ENCODE measurements around the gene TANGO6. TPM values are rescaled to one million over a fixed set of nuclear protein-coding genes. Genes with fewer than 3 reads are reported as not detected.

TANGO6 gene
- total RNA-seq, 1 donor from 2014 or later: 3.7 TPM

- no peak for DNase-seq (ENCODE audit: low spot score in 2 of 2)
Measured at GRCh38 chr16:69100071-69100691, 256.9 kb downstream of the TANGO6 start.

DNA sequence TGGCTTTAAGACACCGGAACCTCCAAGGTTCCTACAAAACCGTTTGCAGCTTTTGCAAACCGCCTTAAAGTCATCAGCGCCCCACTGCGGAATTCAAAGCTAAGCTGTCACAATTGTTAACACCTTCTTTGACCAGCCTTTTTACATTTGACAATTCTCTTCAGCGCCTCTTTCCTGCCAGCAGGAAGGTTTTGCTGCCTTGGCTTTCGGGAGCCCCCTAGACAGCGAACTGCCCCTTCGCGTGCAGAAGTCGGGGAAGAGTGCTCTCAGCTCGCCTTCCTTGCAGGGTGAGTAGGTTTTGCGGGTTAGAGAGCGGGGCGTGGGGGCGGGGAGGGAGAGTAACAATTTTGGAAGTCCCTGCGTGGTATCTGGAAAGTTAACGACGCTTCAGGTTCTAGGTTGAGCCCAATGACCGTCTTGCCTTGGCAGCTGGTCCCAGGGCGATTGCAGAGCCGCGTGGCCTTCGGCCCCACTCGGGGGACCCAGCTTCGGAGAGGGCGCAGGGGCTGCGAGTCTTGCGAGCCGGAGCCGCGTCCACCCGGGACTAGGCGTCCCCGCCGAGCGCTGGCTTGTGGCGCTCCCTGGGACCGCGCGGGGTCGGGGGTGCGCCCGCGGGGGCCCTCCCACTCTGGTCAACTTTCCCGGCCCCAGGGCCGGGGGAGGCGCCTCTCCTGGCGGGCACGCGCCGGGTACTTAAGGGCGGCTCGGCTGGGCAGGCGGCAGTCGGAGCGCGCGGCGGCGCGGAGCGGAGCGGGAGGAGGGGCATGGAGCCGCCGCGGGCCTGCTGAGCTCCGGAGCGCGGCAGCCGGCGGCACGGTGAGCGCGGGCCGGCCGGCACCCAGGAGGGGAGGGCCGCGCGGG is 262.4 kb downstream of the TANGO6 start, which contains the start of gene HAS3:
TSS of gene HAS3 (plus strand) at position 153 of the 861 bp plus-strand sequence. CDS start 3,743 bp downstream, outside the sequence.
- no peak for TF ChIP-seq CTCF (IDR thresholded peaks at IDR 0.05)
- Histone ChIP-seq H3K27me3 (no peaks in the 10 kb centered on the region), H3K36me3 (peaks cover 0 to 14% of the 10 kb centered on the region in 2 donors), H3K4me3 (peak within 1 kb of the TSS; percentile 57 to 76), H3K27ac (no peak within 1 kb of the TSS), H3K9me3 (no peaks in the 10 kb centered on the region), H3K4me1 (peaks cover 16 to 20% of the 10 kb centered on the region in 2 donors)
- intact Hi-C loops (cut with DNase I): no loop called here
- no peak for DNase-seq (ENCODE audit: low spot score in 2 of 2)

More at GRCh38 chr16:69100071-69100691, 256.9 kb downstream of the TANGO6 start:
- Histone ChIP-seq H3K4me1 (no peaks in the 10 kb centered on the region), H3K27ac (no peak overlapping the region), H3K9me3 (no peaks in the 10 kb centered on the region), H3K27me3 (no peaks in the 10 kb centered on the region), H3K36me3 (no peaks in the 10 kb centered on the region), H3K4me3 (no peak overlapping the region)
- intact Hi-C loops (cut with DNase I): no loop called here
- no peak for TF ChIP-seq CTCF (IDR thresholded peaks at IDR 0.05)

- TF ChIP-seq CTCF (IDR thresholded peaks at IDR 0.05): no peak
- H3K9me3 ChIP-seq: no peaks in the 10 kb centered on the region
- intact Hi-C loops (cut with DNase I): no loop called here
- no peaks in the 10 kb centered on the region for H3K27me3 ChIP-seq
- no peak overlapping the region for H3K27ac ChIP-seq
- no peak for DNase-seq (ENCODE audit: low spot score in 2 of 2)
- H3K4me1 ChIP-seq: peaks cover 16 to 20% of the 10 kb centered on the region in 2 donors
- peak overlapping the region; percentile 57 to 76 for H3K4me3 ChIP-seq
- peaks cover 0 to 14% of the 10 kb centered on the region in 2 donors for H3K36me3 ChIP-seq
Measured at GRCh38 chr16:69106491-69107315, 263.4 kb downstream of the TANGO6 start.

DNA sequence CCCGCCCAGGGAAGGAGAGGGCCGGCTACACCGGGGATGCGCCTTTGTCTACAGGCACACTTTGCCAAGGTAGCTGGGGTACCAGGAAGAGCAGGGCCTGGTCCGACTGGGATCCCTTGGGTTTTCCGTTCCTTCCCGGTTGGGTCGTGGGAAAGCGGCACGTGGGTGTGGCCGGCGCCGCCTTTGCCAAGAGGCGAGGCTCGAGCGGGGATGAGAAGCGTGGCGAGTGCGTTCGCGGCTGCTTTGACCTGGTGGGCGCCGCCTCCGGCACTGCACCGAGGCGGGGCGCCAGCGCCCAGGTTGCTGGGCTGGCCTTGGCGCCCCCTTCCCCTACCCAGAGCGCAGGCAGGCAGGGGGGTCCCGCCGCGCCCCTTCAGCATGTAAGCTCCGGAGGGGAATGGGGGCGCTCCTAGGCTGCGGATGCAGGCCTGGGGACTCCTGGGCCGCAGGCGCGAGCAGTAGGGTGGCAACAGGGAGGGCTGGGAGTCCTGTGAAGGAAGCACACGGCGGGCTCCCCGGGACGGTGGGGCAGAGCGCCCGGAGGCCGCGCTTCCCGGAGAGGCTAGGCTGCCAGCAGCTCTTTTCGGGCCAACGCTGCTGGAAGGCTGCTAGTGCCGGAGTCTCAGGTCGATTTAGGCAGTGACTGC is 264.1 kb downstream of the TANGO6 start:
- H3K27ac ChIP-seq: no peak overlapping the region
- no peak for TF ChIP-seq CTCF (IDR thresholded peaks at IDR 0.05)
- peaks cover 16 to 20% of the 10 kb centered on the region in 2 donors for H3K4me1 ChIP-seq
- intact Hi-C loops (cut with DNase I): no loop called here
- H3K9me3 ChIP-seq: no peaks in the 10 kb centered on the region
- no peaks in the 10 kb centered on the region for H3K27me3 ChIP-seq
- H3K36me3 ChIP-seq: peaks cover 0 to 18% of the 10 kb centered on the region in 2 donors
- DNase-seq (ENCODE audit: low spot score in 2 of 2): no peak
- peak overlapping the region; percentile 57 to 76 for H3K4me3 ChIP-seq

All from ascending aorta (tissue), 2 donors.